Caco-2 (cell line): ENCODE measurements around the gene TMEM63B. TPM values are rescaled to one million over a fixed set of nuclear protein-coding genes. Genes with fewer than 3 reads are reported as not detected.

ENCODE experiments used
- BruUV-seq: library from RNA; stranded (reverse); fragments of 400-500 nt; replicated peaks from 2 replicates; lab custom pipeline; 2021; lab: Mats Ljungman, UMichigan
- CTCF ChIA-PET: fragments of 300-600 bp; sonication (Branson Sonifier 250); formaldehyde crosslinking; loops from one replicate; lab custom pipeline; 2022; ENCODE audit warnings: antibody characterized with exemption; lab: Charles Lee
- POLR2A ChIA-PET: fragments of 300-600 bp; sonication (Branson Sonifier 250); formaldehyde crosslinking; loops from one replicate; lab custom pipeline; 2022; ENCODE audit warnings: antibody characterized with exemption; lab: Charles Lee
- DNase-seq, 2 experiments: peaks; one replicate each; pipeline versions ENCODE4 v3.0.0 to v3.0.0-alpha.2; 2020 to 2022
- H3K27me3 ChIP-seq: replicated peaks from 2 replicates; pipeline ENCODE4 v1.6.0; 2011; ENCODE audit warnings: low read length; ENCODE audit not compliant: control insufficient read depth, insufficient read depth
- H3K36me3 ChIP-seq: 2 replicates; pipeline ENCODE4 v1.5.1; 2011; ENCODE audit warnings: low read length; ENCODE audit not compliant: control insufficient read depth, insufficient read depth
- H3K4me1 ChIP-seq: fragments of 250-450 bp; sonication (Bioruptor Pico); 2 replicates; pipeline ENCODE4 v1.5.1; 2020; ENCODE audit warnings: mild to moderate bottlenecking
- H3K4me3 ChIP-seq: 2 replicates; pipeline ENCODE4 v1.5.1; 2011; ENCODE audit warnings: low read depth, mild to moderate bottlenecking, control low read depth, low read length
- H3K9me3 ChIP-seq: fragments of 250-450 bp; sonication (Bioruptor Pico); 2 replicates; pipeline ENCODE4 v1.5.1; 2020; ENCODE audit warnings: mild to moderate bottlenecking, moderate library complexity
- H3K27ac Mint-ChIP-seq: one replicate; pipeline ENCODE4 v1.8.0; 2022; ENCODE audit warnings: mixed read lengths; ENCODE audit not compliant: unreplicated experiment
- H3K27me3 Mint-ChIP-seq: one replicate; pipeline ENCODE4 v1.8.0; 2022; ENCODE audit warnings: mixed read lengths; ENCODE audit not compliant: insufficient read depth, unreplicated experiment
- H3K36me3 Mint-ChIP-seq: one replicate; pipeline ENCODE4 v1.8.0; 2022; ENCODE audit warnings: mild to moderate bottlenecking, mixed read lengths; ENCODE audit not compliant: insufficient read depth, unreplicated experiment
- H3K4me1 Mint-ChIP-seq: one replicate; pipeline ENCODE4 v1.8.0; 2022; ENCODE audit warnings: low read depth, mixed read lengths; ENCODE audit not compliant: unreplicated experiment
- H3K4me3 Mint-ChIP-seq: one replicate; pipeline ENCODE4 v1.8.0; 2022; ENCODE audit warnings: mild to moderate bottlenecking, moderate library complexity, mixed read lengths; ENCODE audit not compliant: unreplicated experiment
- H3K9me3 Mint-ChIP-seq: one replicate; pipeline ENCODE4 v1.8.0; 2022; ENCODE audit warnings: mixed read lengths; ENCODE audit not compliant: unreplicated experiment
- CTCF ChIP-seq, 2 experiments: fragments of 200-600 bp in 1 of 2; IDR thresholded peaks; 1 replicate in 1 of 2; 2 replicates in 1 of 2; pipeline versions ENCODE4 v1.5.1 to v1.8.0; 2011 to 2022; ENCODE audit warnings: antibody characterized with exemption in 1 of 2, control low read depth in 1 of 2, inconsistent platforms in 1 of 2, low read depth in 1 of 2, low read length in 1 of 2, mild to moderate bottlenecking in 1 of 2, moderate library complexity in 1 of 2; ENCODE audit not compliant: insufficient read depth in 1 of 2, severe bottlenecking in 1 of 2, unreplicated experiment in 1 of 2
- intact Hi-C: fragments of 100-400 bp; cut with micrococcal nuclease; formaldehyde crosslinking; loops from one replicate; pipeline ENCODE4 v1.10.0; 2022; ENCODE audit not compliant: unreplicated experiment
- total RNA-seq: library from RNA; stranded (reverse); gene quantifications from 2 replicates; pipeline ENCODE4 v1.2.3, GENCODE V29; 2022

The TMEM63B gene
- total RNA-seq, 1 experiment from 2014 or later: 28.2 TPM

- Mint-ChIP-seq H3K4me3 (peak overlapping the region; percentile 94), H3K9me3 (no peaks in the 10 kb centered on the region), H3K4me1 (peaks cover 36% of the 10 kb centered on the region), H3K27ac (peak overlapping the region; percentile 19), H3K27me3 (no peaks in the 10 kb centered on the region), H3K36me3 (peaks cover 33% of the 10 kb centered on the region)
- peaks cover 20% of the 10 kb centered on the region for H3K4me1 ChIP-seq
- no peaks in the 10 kb centered on the region; the same call in none of the 2 replicates for H3K36me3 ChIP-seq
- peak; percentile 51 to 56 for DNase-seq
- no peaks in the 10 kb centered on the region for H3K27me3 ChIP-seq
- no TSS peak for BruUV-seq
- H3K4me3 ChIP-seq: peak overlapping the region; percentile 85
- H3K9me3 ChIP-seq: no peaks in the 10 kb centered on the region
- ChIA-PET CTCF (interaction anchor here (0.6 to 1.1 kb wide), 5 partner anchors 11 to 109 kb away, joined by 3 to 12 read pairs (median 7); no protein-coding TSS in a partner anchor), POLR2A (interaction anchor here (0.6 to 1.0 kb wide), 7 partner anchors 17 to 323 kb away, joined by 3 to 11 read pairs (median 3); partner anchors contain the start of gene HSP90AB1)
- intact Hi-C loops: loop anchor here (1.0 kb wide), 1 partner anchor 28 kb away; no protein-coding TSS in a partner anchor
- peak; percentile 12 for TF ChIP-seq CTCF (IDR thresholded peaks at IDR 0.05; ENCODE audit: insufficient read depth in 1 of 2, low read depth in 1 of 2, low read length in 1 of 2, severe bottlenecking in 1 of 2, unreplicated experiment in 1 of 2)
These were observed 915 bp downstream of the TMEM63B start for GRCh38 chr6:44128020-44128917.

GRCh38 chr6:44129841-44130322 lies 2.5 kb downstream of the TMEM63B start:
- no peak for DNase-seq
- ChIA-PET CTCF (no interaction called here), POLR2A (no interaction called here)
- intact Hi-C loops: no loop called here
- Mint-ChIP-seq H3K4me1 (peaks cover 37% of the 10 kb centered on the region), H3K27me3 (no peaks in the 10 kb centered on the region), H3K4me3 (peak overlapping the region; percentile 94), H3K27ac (no peak overlapping the region), H3K9me3 (no peaks in the 10 kb centered on the region), H3K36me3 (peaks cover 32% of the 10 kb centered on the region)
- no peak for TF ChIP-seq CTCF (IDR thresholded peaks at IDR 0.05; ENCODE audit: insufficient read depth in 1 of 2, low read depth in 1 of 2, low read length in 1 of 2, severe bottlenecking in 1 of 2, unreplicated experiment in 1 of 2)
- Histone ChIP-seq H3K36me3 (no peaks in the 10 kb centered on the region; the same call in 1 of the 2 replicates), H3K9me3 (no peaks in the 10 kb centered on the region), H3K4me1 (peaks cover 25% of the 10 kb centered on the region), H3K27me3 (no peaks in the 10 kb centered on the region), H3K4me3 (no peak overlapping the region)
- no TSS peak for BruUV-seq

GRCh38 chr6:44131892-44132291 lies 4.5 kb downstream of the TMEM63B start:
- POLR2A ChIA-PET: interaction anchor here (0.5 kb wide), 1 partner anchor 31 kb away, joined by 5 read pairs; no protein-coding TSS in a partner anchor
- BruUV-seq: no TSS peak
- no peak for TF ChIP-seq CTCF (IDR thresholded peaks at IDR 0.05; ENCODE audit: insufficient read depth in 1 of 2, low read depth in 1 of 2, low read length in 1 of 2, severe bottlenecking in 1 of 2, unreplicated experiment in 1 of 2)
- Histone ChIP-seq H3K36me3 (no peaks in the 10 kb centered on the region; the same call in 1 of the 2 replicates), H3K27me3 (no peaks in the 10 kb centered on the region), H3K4me1 (peaks cover 16% of the 10 kb centered on the region), H3K4me3 (no peak overlapping the region), H3K9me3 (no peaks in the 10 kb centered on the region)
- Mint-ChIP-seq H3K4me1 (peaks cover 29% of the 10 kb centered on the region), H3K36me3 (peaks cover 19% of the 10 kb centered on the region), H3K27me3 (no peaks in the 10 kb centered on the region), H3K27ac (no peak overlapping the region), H3K4me3 (no peak overlapping the region), H3K9me3 (no peaks in the 10 kb centered on the region)
- intact Hi-C loops: no loop called here
- no peak for DNase-seq
- CTCF ChIA-PET: interaction anchor here (0.6 to 1.4 kb wide), 2 partner anchors 15 to 20 kb away, joined by 3 read pairs; no protein-coding TSS in a partner anchor
